ENCODE measurements around the gene NEU3. TPM values are rescaled to one million over a fixed set of nuclear protein-coding genes. Genes with fewer than 3 reads are reported as not detected.
"Not testable (repeated sequence)": the region's sequence is repeated elsewhere in the genome, so short reads cannot be mapped to it uniquely, and the experiment has no call there.

Gene NEU3, protein sequence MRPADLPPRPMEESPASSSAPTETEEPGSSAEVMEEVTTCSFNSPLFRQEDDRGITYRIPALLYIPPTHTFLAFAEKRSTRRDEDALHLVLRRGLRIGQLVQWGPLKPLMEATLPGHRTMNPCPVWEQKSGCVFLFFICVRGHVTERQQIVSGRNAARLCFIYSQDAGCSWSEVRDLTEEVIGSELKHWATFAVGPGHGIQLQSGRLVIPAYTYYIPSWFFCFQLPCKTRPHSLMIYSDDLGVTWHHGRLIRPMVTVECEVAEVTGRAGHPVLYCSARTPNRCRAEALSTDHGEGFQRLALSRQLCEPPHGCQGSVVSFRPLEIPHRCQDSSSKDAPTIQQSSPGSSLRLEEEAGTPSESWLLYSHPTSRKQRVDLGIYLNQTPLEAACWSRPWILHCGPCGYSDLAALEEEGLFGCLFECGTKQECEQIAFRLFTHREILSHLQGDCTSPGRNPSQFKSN
- polyA plus RNA-seq (ENCODE audit: insufficient read length), result 23.1 TPM

DNA sequence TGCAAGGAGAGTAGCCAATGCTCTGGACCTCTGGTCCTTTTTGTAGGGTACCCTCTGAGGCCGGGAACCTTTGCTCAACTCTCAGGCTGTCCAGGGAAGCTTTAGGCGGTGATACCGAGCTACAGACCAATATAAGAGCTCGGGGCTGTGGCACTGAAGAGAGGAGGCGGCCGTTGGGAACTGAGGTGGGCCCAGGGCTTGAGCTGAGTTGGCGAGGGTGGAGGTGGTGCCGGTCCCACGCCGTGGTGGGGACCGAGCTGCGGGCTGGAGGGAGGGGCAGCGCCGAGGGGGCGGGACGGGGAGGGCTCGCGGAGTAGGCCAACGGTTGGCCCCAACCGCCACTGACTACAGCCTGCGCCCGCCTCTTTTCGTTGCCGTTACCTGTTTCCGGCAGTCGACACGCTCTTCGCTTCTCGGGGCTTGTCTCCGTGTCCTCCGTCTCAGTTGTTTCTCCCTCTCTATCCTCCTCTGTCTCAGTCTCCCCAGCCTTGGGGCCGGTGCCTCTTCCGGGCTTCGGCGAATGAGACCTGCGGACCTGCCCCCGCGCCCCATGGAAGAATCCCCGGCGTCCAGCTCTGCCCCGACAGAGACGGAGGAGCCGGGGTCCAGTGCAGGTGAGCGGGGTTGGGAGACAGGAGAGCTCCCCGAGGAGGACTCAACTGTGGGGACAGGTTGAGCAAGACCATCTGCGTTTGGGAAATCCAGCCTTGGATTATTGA lies at the start of gene NEU3:
Gene NEU3 (plus strand): TSS at position 393 of the 719 bp plus-strand sequence. CDS start 128 bp downstream, at position 521.
- peak; percentile 34 for DNase-seq (ENCODE audit: low read depth)

GRCh38 chr11:74941492-74941891 lies 47.2 kb upstream of the NEU3 start:
- DNase-seq (ENCODE audit: low read depth), result no peak

DNA sequence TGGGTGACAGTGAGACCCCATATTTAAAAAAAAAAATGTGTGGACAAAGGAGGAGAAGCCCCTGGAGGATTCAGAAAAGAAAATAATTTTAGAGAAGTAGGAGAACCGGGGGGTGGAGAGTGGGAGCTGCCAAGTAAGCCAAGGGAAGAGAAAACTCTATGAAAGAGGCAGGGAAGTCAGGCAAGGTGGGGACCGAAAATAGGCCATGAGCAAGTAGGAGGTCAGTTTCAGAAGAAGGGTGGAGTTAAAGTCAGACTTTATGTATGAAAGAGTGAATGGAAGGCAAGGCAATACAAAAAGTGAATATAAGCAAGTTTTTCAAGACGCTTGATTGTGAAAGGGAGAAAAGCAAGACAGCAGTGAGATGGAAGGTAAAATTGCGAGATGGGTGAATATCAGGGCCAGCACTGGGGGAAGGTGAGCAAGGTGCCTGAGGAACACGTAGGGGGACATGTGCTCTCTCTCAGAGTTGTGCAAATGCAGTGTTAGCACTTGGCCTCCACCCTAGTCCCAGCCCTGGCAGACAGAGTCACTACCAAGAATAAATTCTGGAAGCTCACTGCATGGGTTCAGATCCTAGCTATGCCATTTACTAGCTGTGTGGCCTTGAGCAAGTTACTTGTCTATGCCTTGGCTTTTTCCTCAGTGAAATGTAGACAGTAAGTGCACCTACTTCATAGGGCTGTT lies 46.5 kb upstream of the NEU3 start:
- no peak for DNase-seq (ENCODE audit: low read depth)

DNA sequence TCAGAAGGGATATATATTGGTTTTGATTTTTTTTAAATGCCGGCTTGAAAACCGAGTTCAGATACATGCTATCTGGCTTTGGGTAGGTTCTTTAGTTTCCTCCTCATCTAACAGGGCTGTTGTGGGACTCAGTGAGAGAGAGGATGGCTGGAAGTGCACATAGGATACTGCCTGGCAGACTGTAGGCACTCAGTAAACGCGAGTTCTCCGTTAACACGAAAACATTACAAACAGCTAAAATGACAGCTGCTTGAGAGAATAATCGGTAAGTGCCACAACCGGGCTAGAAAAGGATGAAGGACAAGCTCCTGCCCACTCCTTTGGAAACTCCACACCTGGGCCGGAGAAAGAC lies 40.2 kb upstream of the NEU3 start:
- DNase-seq (ENCODE audit: low read depth), result peak; percentile 14

GRCh38 chr11:74948898-74949752 lies 39.6 kb upstream of the NEU3 start, which contains the start of the genes SPCS2 and XRRA1:
TSS of gene SPCS2 (plus strand) at chr11:74949266. CDS start at chr11:74949286, 20 bp downstream.
TSS of gene XRRA1 (minus strand) at chr11:74949091. CDS start at chr11:74940878, 8,213 bp downstream.
- DNase-seq (ENCODE audit: low read depth), result peak; percentile 97

DNA sequence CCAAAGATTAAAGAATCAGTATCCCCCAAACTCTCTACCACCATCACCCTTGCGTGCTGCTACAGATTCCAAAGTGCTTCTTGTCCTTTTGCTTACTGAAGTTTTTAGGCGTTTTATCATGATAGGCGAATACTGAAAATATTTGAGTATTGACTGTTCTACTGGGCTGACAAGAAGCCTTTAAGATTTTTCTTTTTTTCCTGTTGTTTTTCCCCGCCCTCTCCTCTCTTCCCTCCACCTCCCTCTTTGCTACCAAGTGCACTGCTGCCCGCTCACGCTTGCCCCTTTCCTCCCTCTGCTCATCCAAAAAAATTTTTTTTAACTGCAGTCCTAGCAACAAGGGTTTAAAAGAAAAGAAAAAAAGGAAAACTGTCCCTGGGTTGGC lies 39.0 kb upstream of the NEU3 start:
- no peak for DNase-seq (ENCODE audit: low read depth)

GRCh38 chr11:74950374-74950969 lies 38.3 kb upstream of the NEU3 start:
- no peak for DNase-seq (ENCODE audit: low read depth)

DNA sequence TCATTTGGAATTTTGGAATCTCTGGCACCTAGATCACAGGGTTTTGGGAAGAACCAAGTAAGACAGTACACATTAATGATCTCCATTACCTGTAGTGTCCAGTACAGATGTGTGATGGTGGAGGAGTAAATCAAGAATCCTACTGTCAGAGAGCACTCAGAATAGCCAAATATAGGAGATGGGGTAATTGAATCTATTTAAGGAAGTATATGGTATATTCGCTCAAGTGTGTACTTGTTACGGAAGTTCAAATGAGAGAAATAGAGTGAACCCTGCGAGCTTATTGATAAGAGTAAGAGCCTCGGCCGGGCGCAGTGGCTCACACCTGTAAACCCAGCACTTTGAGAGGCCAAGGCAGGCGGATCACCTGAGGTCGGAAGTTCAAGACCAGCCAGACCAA lies 37.5 kb upstream of the NEU3 start:
- DNase-seq (ENCODE audit: low read depth), result no peak

GRCh38 chr11:74952752-74953151 lies 36.0 kb upstream of the NEU3 start:
- no peak for DNase-seq (ENCODE audit: low read depth)

DNA sequence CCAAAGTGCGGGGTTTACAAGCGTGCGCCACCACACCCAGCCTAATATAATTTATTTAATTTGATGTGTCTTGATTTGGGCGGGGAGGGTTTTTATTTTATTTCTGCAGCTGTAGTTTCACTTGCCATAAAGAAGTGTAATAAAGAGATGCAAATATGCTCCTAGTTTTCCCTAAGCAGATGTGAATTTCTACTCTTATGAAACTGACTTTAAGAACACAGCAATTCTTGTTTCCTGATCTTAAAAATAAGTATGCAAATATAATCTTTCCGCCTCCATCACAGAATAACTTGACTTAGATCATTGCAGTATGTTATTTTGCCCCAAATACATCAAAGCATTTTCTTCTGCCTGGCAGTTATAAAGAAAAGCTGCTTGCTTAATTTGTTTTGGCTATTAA lies 35.3 kb upstream of the NEU3 start:
- no peak for DNase-seq (ENCODE audit: low read depth)

GRCh38 chr11:74954199-74954598 lies 34.5 kb upstream of the NEU3 start:
- no peak for DNase-seq (ENCODE audit: low read depth)

DNA sequence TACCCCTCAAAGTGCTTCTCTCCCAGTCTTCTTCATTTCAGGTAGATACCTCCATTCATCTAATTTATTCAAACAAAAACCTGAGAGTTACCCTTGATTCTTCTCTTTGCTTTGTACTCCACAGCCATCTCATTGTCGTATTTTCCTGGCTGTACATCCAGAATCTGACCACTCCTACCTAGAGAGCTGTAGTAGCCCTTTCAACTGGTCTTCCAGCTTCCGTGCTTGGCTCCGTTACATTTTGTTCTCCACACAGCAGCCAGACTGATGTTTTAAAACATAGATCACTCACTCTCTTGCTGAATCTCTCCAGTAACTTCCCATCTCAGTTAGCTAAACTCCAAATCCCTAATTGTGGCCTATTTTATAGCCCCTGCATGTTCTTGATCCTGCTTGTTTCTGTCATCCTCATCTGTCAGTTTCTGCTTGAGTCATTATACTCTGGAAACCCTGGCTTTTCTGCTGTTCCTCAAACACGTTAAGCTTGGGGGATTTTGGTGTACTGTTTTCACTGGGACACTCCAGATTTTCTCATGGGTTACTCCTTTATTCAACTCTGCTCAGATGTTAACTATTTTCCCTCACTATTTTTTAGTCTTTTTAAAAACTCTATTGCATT lies 32.2 kb upstream of the NEU3 start:
- peak; percentile 8 for DNase-seq (ENCODE audit: low read depth)

- DNase-seq (ENCODE audit: low read depth), result no peak
Observed at GRCh38 chr11:74957937-74958629, 30.6 kb upstream of the NEU3 start.

DNA sequence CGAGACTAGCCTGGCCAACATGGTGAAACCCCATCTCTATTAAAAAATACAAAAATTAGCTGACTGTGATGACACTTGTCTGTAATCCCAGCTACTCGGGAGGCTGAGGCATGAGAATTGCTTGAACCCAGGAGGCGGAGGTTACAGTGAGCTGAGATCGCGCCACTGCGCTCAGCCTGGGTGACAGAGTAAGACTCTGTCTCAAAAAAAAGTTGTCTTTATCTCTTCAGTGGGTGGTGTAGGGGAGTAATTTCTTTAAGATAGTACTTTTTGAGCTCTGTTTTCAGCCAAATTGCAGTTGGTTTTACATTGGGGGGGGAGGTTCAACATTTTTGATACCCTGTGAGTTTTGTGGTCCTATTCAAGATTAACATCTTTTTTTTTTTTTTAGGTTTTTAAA lies 28.6 kb upstream of the NEU3 start:
- not testable (repeated sequence) for DNase-seq (ENCODE audit: low read depth)

DNA sequence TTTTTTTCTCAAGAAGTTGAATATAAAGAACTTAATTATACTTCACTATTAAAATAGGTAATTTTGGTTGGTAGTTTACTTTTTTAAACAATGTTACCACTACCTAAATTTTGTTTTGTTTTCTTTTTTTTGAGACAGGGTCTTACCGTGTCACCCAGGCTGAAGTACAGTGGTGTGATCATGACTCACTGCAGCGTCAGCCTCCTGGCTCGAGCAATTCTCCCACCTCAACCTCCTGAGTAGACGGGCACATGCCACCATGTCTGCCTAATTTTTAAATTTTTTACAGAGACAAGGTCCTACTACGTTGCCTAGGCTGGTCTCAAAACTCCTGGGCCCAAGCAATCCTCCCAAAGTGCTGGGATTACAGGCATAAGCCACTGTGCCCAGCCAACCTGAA lies 22.1 kb upstream of the NEU3 start:
- no peak for DNase-seq (ENCODE audit: low read depth)

DNA sequence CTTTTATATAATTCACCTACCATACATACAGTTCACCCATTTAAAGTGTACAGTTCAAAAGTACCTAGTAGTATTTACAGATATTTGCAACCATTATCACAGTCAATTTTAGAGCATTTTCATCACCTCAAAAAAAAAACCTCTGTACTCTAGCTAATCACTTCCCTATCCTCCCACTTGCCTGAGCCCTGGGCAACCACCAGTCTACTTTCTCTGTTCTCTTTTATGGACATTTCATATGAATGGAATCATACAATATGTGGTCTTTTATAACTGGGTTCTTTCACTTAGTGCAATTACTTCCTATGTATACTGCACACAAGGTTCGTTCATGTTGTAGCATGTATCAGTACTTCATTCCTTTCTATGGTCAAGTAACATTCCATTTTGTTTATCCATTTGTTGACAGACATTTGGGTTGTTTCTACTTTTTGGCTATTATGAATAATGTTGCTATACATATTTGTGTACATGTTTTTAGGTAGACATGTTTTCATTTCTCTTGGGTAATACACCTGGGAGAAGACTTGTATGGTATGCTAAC lies 17.8 kb upstream of the NEU3 start:
- no peak for DNase-seq (ENCODE audit: low read depth)

DNA sequence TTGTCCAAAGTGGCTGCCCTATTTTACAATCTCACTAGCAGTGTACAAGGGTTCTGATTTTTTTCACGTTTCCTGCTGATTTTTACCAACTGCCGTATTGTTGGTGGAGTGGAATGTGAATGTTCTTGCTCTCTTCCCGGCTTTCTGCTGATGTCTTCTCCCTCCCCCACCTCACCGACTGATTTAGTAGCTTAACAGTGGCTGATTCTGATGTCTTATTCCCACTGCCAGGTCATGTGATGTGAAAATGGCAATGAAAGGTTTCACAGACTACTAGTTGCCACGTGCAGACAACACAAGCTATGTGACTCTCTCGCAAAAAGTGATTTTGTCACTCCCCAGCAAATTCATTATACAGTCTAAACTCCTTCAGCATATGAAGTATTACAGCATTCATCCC lies 17.3 kb upstream of the NEU3 start:
- DNase-seq (ENCODE audit: low read depth), result no peak

DNA sequence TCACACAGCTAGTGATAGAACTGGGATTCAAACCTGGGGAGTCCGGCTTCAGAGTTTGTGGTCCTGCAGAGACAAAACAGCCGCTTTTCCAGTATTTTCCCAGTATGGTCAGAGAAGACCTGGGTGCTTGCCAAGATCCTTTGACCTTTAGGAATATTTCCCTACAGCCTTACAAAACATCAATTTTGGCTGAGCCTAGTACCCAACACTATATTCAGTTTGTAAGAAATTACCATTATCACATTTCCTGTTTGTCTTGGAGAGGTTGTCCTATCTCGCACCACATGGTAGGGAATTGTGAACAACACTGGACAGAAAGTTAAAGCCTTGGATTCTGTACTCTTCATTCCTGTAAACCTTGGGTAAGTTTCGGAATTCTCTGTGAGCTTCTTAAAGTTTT lies 10.7 kb upstream of the NEU3 start:
- DNase-seq (ENCODE audit: low read depth), result no peak

DNA sequence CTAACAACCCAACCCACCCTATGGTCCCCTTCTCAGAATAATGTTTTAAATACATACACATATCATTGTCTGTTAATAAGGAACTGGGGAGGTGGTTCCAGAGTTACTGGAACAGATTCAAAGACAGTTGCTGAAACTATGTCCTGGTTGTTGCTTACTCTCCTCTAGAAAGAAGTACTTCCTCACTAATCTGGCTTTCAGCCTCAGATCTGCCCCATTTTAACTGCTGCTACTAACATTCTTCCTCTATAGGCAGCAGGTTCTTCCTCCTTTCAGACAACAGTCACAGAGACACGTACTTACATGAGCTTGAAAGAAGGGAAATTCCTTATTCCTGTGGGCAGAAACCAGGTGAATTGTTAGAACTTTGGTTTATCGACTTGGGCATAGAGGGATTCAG lies 8.1 kb upstream of the NEU3 start:
- no peak for DNase-seq (ENCODE audit: low read depth)

DNA sequence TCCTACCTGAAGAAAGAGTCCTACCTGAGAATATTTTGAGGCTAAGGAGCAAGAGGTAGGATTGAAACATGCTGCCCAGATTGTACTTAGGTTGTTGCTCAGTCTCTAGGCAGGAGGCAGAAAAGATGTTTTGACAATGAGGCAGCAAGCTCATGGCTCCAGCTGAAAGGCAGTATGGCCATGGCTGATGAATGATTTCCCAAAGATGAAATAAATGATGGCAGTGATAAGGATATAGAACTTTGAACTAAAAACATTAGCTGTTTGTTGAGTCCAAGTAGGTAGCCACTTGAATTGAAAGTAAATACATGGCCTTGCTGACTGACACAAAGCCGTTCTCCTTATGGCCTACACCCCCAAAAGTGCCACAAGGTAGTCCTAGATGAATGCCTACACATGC lies 6.8 kb upstream of the NEU3 start:
- DNase-seq (ENCODE audit: low read depth), result no peak

All from forelimb muscle (tissue), 1 donor.